GM21360 (cell line): ENCODE measurements around the gene KAT2A.
"Not testable (repeated sequence)": the region's sequence is repeated elsewhere in the genome, so short reads cannot be mapped to it uniquely, and the experiment has no call there.

Experiments
- ATAC-seq: cut with Tn5 transposase; IDR thresholded peaks from one replicate; pipeline ENCODE4 v1.9.1; 2021; ENCODE audit warnings: mild to moderate bottlenecking, moderate library complexity; ENCODE audit not compliant: unreplicated experiment

Gene KAT2A

GRCh38 chr17:42120770-42121769 lies at the start of gene KAT2A:
Gene KAT2A, minus strand, starts transcription at chr17:42121367. Its CDS starts 63 bp downstream, at chr17:42121304.
- peak; percentile 56 for ATAC-seq

GRCh38 chr17:42169351-42169750 lies 48.2 kb upstream of the KAT2A start:
- no peak for ATAC-seq

- ATAC-seq = no peak
These were observed 46.6 kb upstream of the KAT2A start for GRCh38 chr17:42167807-42168206.

- no peak for ATAC-seq
These were observed 45.1 kb upstream of the KAT2A start for GRCh38 chr17:42166196-42166763.

GRCh38 chr17:42165751-42166150 lies 44.6 kb upstream of the KAT2A start:
- ATAC-seq = no peak

GRCh38 chr17:42163696-42164407 lies 42.7 kb upstream of the KAT2A start:
- no peak for ATAC-seq

- ATAC-seq = no peak
These were observed 41.9 kb upstream of the KAT2A start for GRCh38 chr17:42163113-42163512.

- ATAC-seq = no peak
These were observed 39.4 kb upstream of the KAT2A start for GRCh38 chr17:42160531-42160910.

GRCh38 chr17:42159796-42160530 lies 38.8 kb upstream of the KAT2A start:
- no peak for ATAC-seq

GRCh38 chr17:42155614-42156045 lies 34.5 kb upstream of the KAT2A start:
- ATAC-seq = no peak

- ATAC-seq = no peak
These were observed 33.0 kb upstream of the KAT2A start for GRCh38 chr17:42153919-42154742.

GRCh38 chr17:42146911-42147607 lies 25.9 kb upstream of the KAT2A start:
- no peak for ATAC-seq

- not testable (repeated sequence) for ATAC-seq
These were observed 22.0 kb upstream of the KAT2A start for GRCh38 chr17:42143138-42143537.

GRCh38 chr17:42142371-42142896 lies 21.3 kb upstream of the KAT2A start:
- ATAC-seq = no peak

- ATAC-seq = no peak
These were observed 20.2 kb upstream of the KAT2A start for GRCh38 chr17:42141382-42141781.

- not testable (repeated sequence) for ATAC-seq
These were observed 19.5 kb upstream of the KAT2A start for GRCh38 chr17:42140690-42141089.

GRCh38 chr17:42138749-42139492 lies 17.8 kb upstream of the KAT2A start:
- no peak for ATAC-seq

- ATAC-seq = no peak
These were observed 15.5 kb upstream of the KAT2A start for GRCh38 chr17:42136654-42137051.
